Fibroblast of lung (primary cell): ENCODE data around the gene PRKCA.

Experiments used
- CTCF ChIP-seq, 2 donors: IDR thresholded peaks in 1 of 2; conservative IDR thresholded peaks in 1 of 2; 1 replicate in 1 of 2; 2 replicates in 1 of 2; pipeline ENCODE4 v1.5.1; 2011 to 2012; ENCODE audit warnings: low read length in 2 of 2, control low read depth in 1 of 2, inconsistent platforms in 1 of 2, low read depth in 1 of 2, mild to moderate bottlenecking in 1 of 2
- EZH2 ChIP-seq: IDR thresholded peaks from 2 replicates; pipeline ENCODE4 v1.5.1; 2012; ENCODE audit warnings: low read length, control low read depth, mild to moderate bottlenecking; ENCODE audit errors: missing control alignments

- TF ChIP-seq CTCF (conservative IDR thresholded peaks at IDR 0.05 in 1 of 2, IDR thresholded peaks at IDR 0.05 in 1 of 2; ENCODE audit: low read depth in 1 of 2, low read length in 2 of 2) (no peak), EZH2 (no peak)
Measured at GRCh38 chr17:66619206-66619605, 316.8 kb downstream of the PRKCA start.
